Activated CD4-positive, alpha-beta T cell treated with anti-CD3 and anti-CD28 coated beads, Interleukin-2, amount 10 ng/mL, durations not matched to agents 7 days and 5 days (primary cell): ENCODE results near the gene RAD51D. TPM values are rescaled to one million over a fixed set of nuclear protein-coding genes. Genes with fewer than 3 reads are reported as not detected.
A peak's percentile ranks its signal among the peaks of the same experiment; 100 is the strongest.

Source experiments
- CTCF ChIA-PET: fragments of 350-600 bp; sonication (Branson Sonifier 250); formaldehyde crosslinking; loops from one replicate; lab custom pipeline; 2021; ENCODE audit warnings: antibody characterized with exemption; lab: Charles Lee
- POLR2A ChIA-PET: fragments of 350-600 bp; sonication (Branson Sonifier 250); formaldehyde crosslinking; loops from one replicate; lab custom pipeline; 2021; ENCODE audit warnings: antibody characterized with exemption; lab: Charles Lee
- DNase-seq: peaks from one replicate; pipeline ENCODE4 v3.0.0-alpha.2; 2020
- H3K27ac Mint-ChIP-seq: one replicate; pipeline ENCODE4 v1.8.0; 2021; ENCODE audit warnings: mild to moderate bottlenecking, moderate library complexity, mixed read lengths
- H3K27me3 Mint-ChIP-seq: one replicate; pipeline ENCODE4 v1.8.0; 2021; ENCODE audit warnings: mixed read lengths
- H3K36me3 Mint-ChIP-seq: one replicate; pipeline ENCODE4 v1.8.0; 2021; ENCODE audit warnings: low read depth, mixed read lengths
- H3K4me1 Mint-ChIP-seq: one replicate; pipeline ENCODE4 v1.8.0; 2021; ENCODE audit warnings: mixed read lengths
- H3K4me3 Mint-ChIP-seq: one replicate; pipeline ENCODE4 v1.8.0; 2021; ENCODE audit warnings: mild to moderate bottlenecking, moderate library complexity, mixed read lengths
- H3K9me3 Mint-ChIP-seq: one replicate; pipeline ENCODE4 v1.8.0; 2021; ENCODE audit warnings: mixed read lengths
- total RNA-seq, 2 experiments: library from RNA; stranded (reverse); gene quantifications; one replicate each; pipeline ENCODE4 v1.2.3, GENCODE V29; 2021

RAD51D gene
- total RNA-seq, 2 experiments from 2014 or later = 26.7 to 41.6 TPM

DNA sequence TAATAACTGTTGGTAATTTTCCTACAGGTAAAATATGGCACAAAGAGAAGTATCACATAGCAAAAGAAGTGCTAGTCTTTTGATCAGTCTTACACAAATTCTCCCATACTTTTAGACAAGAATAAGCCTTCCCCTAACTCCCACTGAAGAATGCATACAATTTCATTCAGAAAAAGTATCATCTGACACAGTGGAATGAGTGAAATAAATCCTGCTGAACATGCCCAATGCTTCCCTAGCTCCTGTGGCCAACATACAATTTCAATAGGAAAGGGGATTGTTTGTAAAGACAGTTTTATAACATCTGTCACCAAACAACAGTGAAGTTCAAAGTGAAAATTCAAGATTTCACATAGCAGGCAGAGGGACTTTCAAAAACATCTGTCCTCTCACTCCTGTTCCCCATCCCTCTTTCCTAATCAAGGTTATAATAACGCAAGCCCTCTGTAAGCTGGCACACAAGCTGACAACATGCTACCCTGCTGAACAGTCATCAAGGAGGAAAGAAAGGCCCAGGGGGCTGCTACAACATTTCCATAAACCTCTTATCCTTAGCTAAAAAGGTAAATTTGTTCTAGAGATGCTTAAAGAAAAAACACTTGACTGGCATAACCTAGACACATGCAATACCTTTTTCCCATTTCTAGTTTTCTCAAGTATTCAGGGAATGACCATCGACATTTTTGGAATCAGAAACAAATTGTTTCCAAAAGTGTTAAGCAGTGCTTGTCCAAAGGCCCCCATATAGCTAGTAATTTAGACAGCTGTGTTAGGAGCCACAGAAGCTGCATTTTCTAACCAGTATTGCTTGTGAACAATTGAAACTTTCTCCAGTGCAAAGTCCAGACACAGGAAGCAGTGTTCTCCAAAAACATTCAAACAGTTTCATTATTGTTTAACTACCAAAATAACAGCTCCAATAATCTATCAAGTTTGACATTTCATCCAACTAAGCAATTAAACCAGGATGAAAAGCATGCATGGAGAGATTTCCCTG lies 44.7 kb downstream of the RAD51D start:
- H3K27me3 Mint-ChIP-seq = no peaks in the 10 kb centered on the region
- H3K27ac Mint-ChIP-seq = peak overlapping the region; percentile 16
- peaks cover 39% of the 10 kb centered on the region for H3K36me3 Mint-ChIP-seq
- POLR2A ChIA-PET = no interaction called here
- no peak overlapping the region for H3K4me3 Mint-ChIP-seq
- DNase-seq = no peak
- H3K9me3 Mint-ChIP-seq = no peaks in the 10 kb centered on the region
- CTCF ChIA-PET = interaction anchor here (1.2 to 2.4 kb wide), 4 partner anchors 10 to 15 kb away, joined by 3 to 11 read pairs (median 4); no protein-coding TSS in a partner anchor
- peaks cover 67% of the 10 kb centered on the region for H3K4me1 Mint-ChIP-seq

DNA sequence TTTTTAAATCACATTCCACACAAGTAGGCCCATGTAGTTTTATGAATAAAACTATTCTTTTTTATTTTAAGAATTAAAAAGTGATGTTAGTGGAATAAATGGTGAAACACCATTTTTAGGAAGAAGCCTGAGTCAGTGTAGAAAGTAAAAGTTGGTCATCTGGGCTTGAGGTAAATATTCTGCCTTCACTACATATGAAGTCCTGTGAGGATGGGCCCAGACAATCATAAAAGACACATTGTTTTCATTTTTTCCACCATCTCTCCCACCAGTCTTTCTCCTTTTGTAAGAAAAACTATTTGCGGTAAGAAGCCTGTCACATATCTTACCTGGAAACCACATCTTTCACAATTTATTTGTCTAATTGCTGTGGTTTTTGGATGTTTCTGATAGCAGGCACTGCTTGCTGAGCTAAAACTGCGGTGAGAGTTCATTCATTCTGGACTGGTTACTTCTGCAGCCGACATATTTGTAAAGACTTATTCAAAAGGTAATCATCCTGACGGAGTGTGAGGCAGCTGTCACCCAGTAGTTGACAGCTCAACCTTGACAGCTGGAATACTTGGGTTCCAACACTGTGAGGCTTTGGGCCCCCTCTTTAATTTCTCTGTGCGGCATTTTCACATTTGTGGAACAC lies 45.6 kb downstream of the RAD51D start:
- H3K4me1 Mint-ChIP-seq = peaks cover 67% of the 10 kb centered on the region
- ChIA-PET CTCF (interaction anchor here (1.2 to 2.4 kb wide), 3 partner anchors 9 to 11 kb away, joined by 3 to 11 read pairs (median 3); no protein-coding TSS in a partner anchor), POLR2A (no interaction called here)
- DNase-seq = no peak
- no peaks in the 10 kb centered on the region for H3K9me3 Mint-ChIP-seq
- peak overlapping the region; percentile 16 for H3K27ac Mint-ChIP-seq
- no peak overlapping the region for H3K4me3 Mint-ChIP-seq
- peaks cover 31% of the 10 kb centered on the region for H3K36me3 Mint-ChIP-seq
- no peaks in the 10 kb centered on the region for H3K27me3 Mint-ChIP-seq

DNA sequence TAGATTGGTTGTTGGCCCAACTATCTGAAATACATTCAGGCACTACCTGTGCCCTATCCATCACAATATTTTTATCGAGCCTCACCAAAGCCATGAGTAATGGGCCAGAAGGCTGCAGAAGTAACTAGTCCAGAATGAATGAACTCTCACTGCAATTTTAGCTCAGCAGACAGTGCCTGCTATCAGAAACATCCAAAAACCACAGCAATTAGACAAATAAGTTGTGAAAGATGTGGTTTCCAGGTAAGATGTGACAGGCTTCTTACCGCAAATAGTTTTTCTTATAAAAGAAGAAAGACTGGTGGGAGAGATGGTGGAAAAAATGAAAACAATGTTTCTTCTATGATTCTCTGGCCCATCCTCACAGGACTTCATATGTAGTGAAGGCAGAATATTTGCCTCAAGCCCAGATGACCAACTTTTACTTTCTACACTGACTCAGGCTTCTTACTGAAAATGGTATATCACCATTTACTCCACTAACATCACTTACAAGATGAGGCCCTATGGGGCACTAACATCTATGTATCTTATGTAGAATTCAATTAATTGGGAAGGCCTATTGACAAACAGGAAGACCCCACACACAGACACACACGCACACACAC lies 46.4 kb downstream of the RAD51D start:
- DNase-seq = no peak
- Mint-ChIP-seq H3K4me1 (peaks cover 72% of the 10 kb centered on the region), H3K27ac (peak overlapping the region; percentile 78), H3K4me3 (peak overlapping the region; percentile 35), H3K9me3 (no peaks in the 10 kb centered on the region), H3K36me3 (peaks cover 31% of the 10 kb centered on the region), H3K27me3 (no peaks in the 10 kb centered on the region)
- CTCF ChIA-PET = no interaction called here
- POLR2A ChIA-PET = interaction anchor here (0.8 kb wide), 1 partner anchor 15 kb away, joined by 8 read pairs; no protein-coding TSS in a partner anchor

DNA sequence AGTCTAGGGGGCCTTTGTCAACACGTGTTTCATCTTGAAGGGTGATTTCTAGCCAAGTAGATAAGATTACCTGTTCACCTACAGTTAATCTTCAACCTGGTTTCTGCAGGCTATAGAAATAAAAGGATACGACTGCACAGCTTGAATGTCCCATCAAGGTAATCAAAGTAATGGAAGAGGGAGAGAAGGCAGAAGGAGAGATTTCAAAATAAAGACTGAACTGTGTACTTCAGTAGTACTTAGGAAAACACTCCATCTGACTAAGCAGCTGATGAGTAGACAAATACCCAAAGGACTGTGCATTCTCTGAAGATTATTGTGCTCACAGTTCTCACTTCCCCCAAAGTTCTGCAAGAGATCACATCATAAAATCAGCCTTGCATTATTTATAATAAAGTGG lies 50.3 kb downstream of the RAD51D start:
- Mint-ChIP-seq H3K36me3 (peaks cover 28% of the 10 kb centered on the region), H3K4me1 (peaks cover 71% of the 10 kb centered on the region), H3K27me3 (no peaks in the 10 kb centered on the region), H3K4me3 (no peak overlapping the region), H3K27ac (no peak overlapping the region), H3K9me3 (no peaks in the 10 kb centered on the region)
- CTCF ChIA-PET = interaction anchor here (1.0 to 1.6 kb wide), 5 partner anchors 10 to 95 kb away, joined by 3 to 7 read pairs (median 4); no protein-coding TSS in a partner anchor
- no peak for DNase-seq
- POLR2A ChIA-PET = no interaction called here

DNA sequence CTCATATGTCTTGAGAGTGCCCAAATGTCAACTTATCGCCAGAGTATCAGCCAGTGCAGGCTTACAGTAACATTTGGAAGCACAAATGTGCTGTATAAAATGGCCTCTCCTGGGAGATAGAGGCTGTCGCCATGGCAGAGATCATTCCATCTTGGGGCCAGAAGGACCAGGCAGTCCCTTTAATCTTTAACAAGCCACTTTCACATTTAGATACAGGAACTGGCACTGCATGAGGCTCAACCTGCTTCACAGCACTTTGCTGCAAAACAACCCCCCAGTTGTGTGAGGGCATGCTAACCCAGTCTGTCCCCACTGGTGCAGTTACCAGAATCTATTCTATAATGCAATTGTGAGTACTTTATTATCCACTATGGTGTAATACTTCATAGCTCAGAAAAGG lies 51.4 kb downstream of the RAD51D start:
- Mint-ChIP-seq H3K27me3 (no peaks in the 10 kb centered on the region), H3K9me3 (no peaks in the 10 kb centered on the region), H3K4me1 (peaks cover 72% of the 10 kb centered on the region), H3K36me3 (peaks cover 28% of the 10 kb centered on the region), H3K27ac (no peak overlapping the region), H3K4me3 (no peak overlapping the region)
- ChIA-PET POLR2A (interaction anchor here (1.2 kb wide), 1 partner anchor 13 kb away, joined by 4 read pairs; no protein-coding TSS in a partner anchor), CTCF (interaction anchor here (0.6 to 1.0 kb wide), 3 partner anchors 9 to 55 kb away, joined by 3 to 5 read pairs (median 3); no protein-coding TSS in a partner anchor)
- DNase-seq = no peak

DNA sequence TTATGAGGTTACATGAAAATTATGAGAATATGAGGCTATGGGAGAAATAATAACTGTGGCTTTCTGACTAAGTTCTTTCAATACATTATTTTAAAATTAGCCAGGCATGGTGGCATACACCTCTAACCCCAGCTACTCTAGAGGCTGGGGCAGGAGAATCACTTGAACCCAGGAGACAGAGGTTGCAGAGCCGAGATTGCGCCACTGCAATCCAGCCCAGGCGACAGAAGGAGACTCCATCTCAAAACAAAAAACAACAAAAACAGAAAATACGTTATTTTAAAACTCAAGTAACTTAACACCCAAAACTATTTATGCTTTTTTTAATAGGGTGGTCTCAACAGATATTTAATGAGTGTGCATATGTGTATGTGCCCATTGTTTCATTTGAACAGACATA lies 53.8 kb downstream of the RAD51D start:
- H3K4me1 Mint-ChIP-seq = peaks cover 69% of the 10 kb centered on the region

DNA sequence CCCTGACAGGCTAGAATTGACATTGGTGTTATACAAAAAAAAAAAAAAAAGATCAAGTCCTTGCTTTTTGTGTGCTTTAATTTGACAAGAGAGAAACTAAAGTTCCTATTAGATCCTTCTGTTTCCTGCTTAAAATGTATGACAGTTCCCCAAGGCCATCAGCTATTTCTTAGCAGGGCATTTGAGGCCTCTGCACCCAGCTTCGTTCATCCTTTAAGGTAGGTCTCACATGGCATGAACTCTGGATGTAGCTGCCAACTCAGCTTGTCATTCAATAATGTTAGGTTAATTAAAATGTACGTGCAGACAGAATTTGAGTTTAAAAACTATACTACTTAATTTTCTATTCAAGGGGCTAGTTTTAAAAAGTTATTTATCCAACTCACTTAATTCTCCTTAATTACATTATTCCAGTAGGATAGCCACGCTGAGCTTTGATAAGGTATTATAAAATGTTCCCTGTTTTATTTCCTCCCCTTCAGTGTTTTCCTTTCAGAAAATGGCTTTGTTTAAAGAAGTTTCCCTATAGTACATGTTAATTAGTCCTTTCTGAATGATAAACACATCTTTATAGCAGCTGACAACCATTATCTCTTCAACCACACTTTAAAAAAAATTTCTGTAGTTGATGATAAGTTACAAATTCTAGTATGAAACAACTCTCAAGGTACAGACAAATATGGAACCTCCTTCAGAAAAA lies 55.0 kb downstream of the RAD51D start:
- DNase-seq = no peak
- peak overlapping the region; percentile 93 for H3K27ac Mint-ChIP-seq
- ChIA-PET POLR2A (interaction anchor here (0.6 to 0.9 kb wide), 5 partner anchors 20 to 307 kb away, joined by 3 to 9 read pairs (median 3); no protein-coding TSS in a partner anchor), CTCF (interaction anchor here (0.6 to 3.1 kb wide), 8 partner anchors 10 to 25 kb away, joined by 3 to 15 read pairs (median 8); no protein-coding TSS in a partner anchor)
- peaks cover 66% of the 10 kb centered on the region for H3K4me1 Mint-ChIP-seq
- peaks cover 37% of the 10 kb centered on the region for H3K36me3 Mint-ChIP-seq
- H3K4me3 Mint-ChIP-seq = no peak overlapping the region
- no peaks in the 10 kb centered on the region for H3K27me3 Mint-ChIP-seq
- no peaks in the 10 kb centered on the region for H3K9me3 Mint-ChIP-seq

More for the DNA sequence above, 53.8 kb downstream of the RAD51D start:
- Mint-ChIP-seq H3K4me3 (no peak overlapping the region), H3K36me3 (peaks cover 28% of the 10 kb centered on the region), H3K27me3 (no peaks in the 10 kb centered on the region), H3K27ac (no peak overlapping the region), H3K9me3 (no peaks in the 10 kb centered on the region)
- ChIA-PET CTCF (interaction anchor here (0.6 to 2.5 kb wide), 5 partner anchors 9 to 32 kb away, joined by 3 to 14 read pairs (median 9); no protein-coding TSS in a partner anchor), POLR2A (interaction anchor here (0.5 kb wide), 1 partner anchor 31 kb away, joined by 3 read pairs; no protein-coding TSS in a partner anchor)
- DNase-seq = no peak

DNA sequence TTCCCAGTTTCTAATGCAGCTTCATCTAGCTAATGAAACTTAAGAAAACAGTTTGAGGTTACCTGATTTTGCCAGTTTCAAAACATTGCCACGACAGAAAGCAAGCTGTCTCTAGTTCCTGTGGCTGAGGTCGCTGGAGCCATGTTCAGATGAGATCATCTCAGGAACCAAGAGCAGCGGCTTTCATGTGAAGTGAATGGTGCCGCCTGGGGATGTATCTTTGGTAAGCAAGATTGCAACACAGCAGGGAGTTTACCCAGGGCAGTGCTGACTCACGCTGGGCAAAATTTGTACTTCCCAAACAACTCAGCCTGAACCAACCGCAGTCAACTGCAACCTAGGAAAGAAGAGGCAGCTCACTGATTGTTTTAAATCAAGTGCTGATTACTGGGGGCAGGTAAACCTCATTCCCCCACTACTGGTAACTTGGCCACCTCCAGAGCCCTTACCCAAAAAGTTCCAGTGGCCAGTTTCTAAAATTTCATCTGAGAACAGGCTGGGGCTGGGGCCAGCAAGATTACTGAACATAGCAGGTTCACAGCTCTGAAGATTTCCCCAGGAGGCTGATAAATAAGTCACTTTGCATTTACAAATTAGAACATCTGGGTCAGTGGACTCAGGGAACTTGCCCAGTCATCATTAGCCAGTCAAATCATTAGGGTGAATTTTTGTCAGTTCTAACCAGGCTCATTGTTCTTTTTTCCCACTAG lies 56.0 kb downstream of the RAD51D start, which contains the start of gene RFFL:
Gene RFFL (minus strand): TSS at position 194 of the 710 bp plus-strand sequence. CDS start 37,154 bp downstream, outside the sequence.
- Mint-ChIP-seq H3K4me1 (peaks cover 57% of the 10 kb centered on the region), H3K9me3 (no peaks in the 10 kb centered on the region), H3K36me3 (peaks cover 41% of the 10 kb centered on the region), H3K27ac (peak within 1 kb of the TSS; percentile 93), H3K27me3 (no peaks in the 10 kb centered on the region), H3K4me3 (peak within 1 kb of the TSS; percentile 49)
- peak; percentile 93 for DNase-seq
- CTCF ChIA-PET = interaction anchor here (0.7 to 3.1 kb wide), 10 partner anchors 10 to 83 kb away, joined by 3 to 15 read pairs (median 4); no protein-coding TSS in a partner anchor
- POLR2A ChIA-PET = interaction anchor here (0.6 to 1.3 kb wide), 7 partner anchors 12 to 308 kb away, joined by 3 to 7 read pairs (median 4); no protein-coding TSS in a partner anchor

DNA sequence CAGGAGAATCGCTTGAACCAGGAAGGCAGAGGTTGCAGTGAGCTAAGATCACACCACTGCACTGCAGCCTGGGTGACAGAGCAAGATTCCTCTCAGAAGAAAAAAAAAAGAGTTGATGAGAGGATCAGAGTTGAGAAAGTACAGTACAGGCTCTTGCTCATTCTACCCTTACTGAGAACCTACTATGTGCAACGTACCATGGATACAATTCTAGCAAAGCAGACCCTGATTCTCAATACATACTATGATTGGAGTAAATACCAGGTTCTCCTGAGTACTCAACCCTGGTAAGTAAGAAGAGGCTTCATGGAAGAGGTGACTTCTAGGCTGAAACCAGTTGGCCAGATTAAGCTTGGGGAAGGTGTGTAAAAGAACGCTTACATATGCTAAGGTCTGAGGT lies 57.4 kb downstream of the RAD51D start:
- DNase-seq = no peak
- CTCF ChIA-PET = interaction anchor here (0.5 to 3.1 kb wide), 5 partner anchors 9 to 765 kb away, joined by 3 to 15 read pairs (median 4); no protein-coding TSS in a partner anchor
- peaks cover 53% of the 10 kb centered on the region for H3K4me1 Mint-ChIP-seq
- POLR2A ChIA-PET = no interaction called here
- no peak overlapping the region for H3K4me3 Mint-ChIP-seq
- no peaks in the 10 kb centered on the region for H3K27me3 Mint-ChIP-seq
- no peaks in the 10 kb centered on the region for H3K9me3 Mint-ChIP-seq
- peak overlapping the region; percentile 93 for H3K27ac Mint-ChIP-seq
- H3K36me3 Mint-ChIP-seq = peaks cover 48% of the 10 kb centered on the region

DNA sequence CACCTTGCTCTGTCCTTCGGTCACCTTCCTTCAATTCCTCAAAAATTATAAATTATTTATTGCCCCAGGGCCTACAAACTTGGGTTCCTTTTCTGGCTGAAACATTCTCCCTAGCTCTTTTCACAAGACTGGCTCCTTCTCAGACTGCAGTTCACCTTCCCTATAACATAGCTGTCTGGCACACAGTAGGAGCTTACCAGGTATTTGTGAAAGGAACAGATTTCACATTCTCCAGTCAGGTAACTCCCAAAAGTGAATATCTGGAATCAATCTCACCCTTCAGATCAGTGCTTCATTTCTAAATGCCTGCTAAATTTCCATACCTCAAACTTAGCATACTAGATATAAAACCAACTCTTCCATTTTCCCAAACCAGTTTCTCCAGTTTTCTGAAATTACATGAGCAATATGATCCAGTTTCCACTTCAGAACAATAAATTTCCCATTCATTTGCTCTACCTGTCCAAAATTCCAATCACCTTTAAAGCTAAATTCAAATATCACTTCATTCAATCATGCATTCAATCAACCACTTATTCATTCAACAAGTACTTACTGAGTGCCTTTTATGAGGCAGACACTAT lies 62.2 kb downstream of the RAD51D start:
- POLR2A ChIA-PET = no interaction called here
- H3K4me3 Mint-ChIP-seq = no peak overlapping the region

More for the DNA sequence above, 62.2 kb downstream of the RAD51D start:
- H3K9me3 Mint-ChIP-seq = no peaks in the 10 kb centered on the region
- no peak overlapping the region for H3K27ac Mint-ChIP-seq
- CTCF ChIA-PET = interaction anchor here (1.0 kb wide), 1 partner anchor 71 kb away, joined by 3 read pairs; no protein-coding TSS in a partner anchor
- H3K27me3 Mint-ChIP-seq = no peaks in the 10 kb centered on the region
- DNase-seq = no peak
- peaks cover 59% of the 10 kb centered on the region for H3K36me3 Mint-ChIP-seq
- H3K4me1 Mint-ChIP-seq = peaks cover 43% of the 10 kb centered on the region
